ENCODE data around the gene SEPTIN5. TPM values are rescaled to one million over a fixed set of nuclear protein-coding genes. Genes with fewer than 3 reads are reported as not detected.

SEPTIN5 gene
- total and polyA plus RNA-seq, 9 of the 15 experiments (the other 6 are each of a cell fraction or from before 2014, with no cell fraction given), result 0.03 to 195 (median 119) TPM

DNA sequence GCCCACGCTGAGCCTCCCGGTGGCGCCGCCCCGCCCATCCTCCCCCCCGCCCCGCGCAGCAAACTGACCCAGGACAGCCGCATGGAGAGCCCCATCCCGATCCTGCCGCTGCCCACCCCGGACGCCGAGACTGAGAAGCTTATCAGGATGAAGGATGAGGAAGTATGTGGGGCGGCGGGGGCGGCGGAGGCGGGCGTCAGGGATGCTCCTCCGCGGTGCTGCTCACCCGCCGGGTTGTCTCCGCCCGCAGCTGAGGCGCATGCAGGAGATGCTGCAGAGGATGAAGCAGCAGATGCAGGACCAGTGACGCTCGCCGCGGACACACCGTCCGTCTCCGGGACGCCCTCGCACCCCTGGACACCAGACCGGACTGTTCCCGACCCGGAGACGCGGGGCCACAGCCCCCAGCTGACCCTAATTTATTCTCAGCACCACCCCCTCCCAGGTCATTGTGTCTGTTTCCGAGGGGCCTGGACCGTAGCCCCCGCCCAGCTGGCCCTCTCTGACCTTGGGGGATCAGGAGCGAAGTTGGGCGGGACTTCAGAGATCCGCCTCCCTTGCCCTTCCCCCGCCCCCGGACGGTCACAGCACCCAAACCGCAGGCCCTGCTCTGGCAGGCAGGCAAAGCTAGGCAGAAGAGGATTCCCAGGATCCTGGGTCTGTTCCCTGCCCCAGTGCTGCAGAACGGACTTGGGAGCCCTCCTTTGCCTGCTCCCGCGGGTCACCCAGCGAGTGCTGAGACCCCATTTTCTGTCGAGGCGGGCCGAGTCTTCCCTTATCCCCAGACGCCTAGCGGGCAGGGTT is 8.1 kb downstream of the SEPTIN5 start (continued):
- TF ChIP-seq, protein P1, sequence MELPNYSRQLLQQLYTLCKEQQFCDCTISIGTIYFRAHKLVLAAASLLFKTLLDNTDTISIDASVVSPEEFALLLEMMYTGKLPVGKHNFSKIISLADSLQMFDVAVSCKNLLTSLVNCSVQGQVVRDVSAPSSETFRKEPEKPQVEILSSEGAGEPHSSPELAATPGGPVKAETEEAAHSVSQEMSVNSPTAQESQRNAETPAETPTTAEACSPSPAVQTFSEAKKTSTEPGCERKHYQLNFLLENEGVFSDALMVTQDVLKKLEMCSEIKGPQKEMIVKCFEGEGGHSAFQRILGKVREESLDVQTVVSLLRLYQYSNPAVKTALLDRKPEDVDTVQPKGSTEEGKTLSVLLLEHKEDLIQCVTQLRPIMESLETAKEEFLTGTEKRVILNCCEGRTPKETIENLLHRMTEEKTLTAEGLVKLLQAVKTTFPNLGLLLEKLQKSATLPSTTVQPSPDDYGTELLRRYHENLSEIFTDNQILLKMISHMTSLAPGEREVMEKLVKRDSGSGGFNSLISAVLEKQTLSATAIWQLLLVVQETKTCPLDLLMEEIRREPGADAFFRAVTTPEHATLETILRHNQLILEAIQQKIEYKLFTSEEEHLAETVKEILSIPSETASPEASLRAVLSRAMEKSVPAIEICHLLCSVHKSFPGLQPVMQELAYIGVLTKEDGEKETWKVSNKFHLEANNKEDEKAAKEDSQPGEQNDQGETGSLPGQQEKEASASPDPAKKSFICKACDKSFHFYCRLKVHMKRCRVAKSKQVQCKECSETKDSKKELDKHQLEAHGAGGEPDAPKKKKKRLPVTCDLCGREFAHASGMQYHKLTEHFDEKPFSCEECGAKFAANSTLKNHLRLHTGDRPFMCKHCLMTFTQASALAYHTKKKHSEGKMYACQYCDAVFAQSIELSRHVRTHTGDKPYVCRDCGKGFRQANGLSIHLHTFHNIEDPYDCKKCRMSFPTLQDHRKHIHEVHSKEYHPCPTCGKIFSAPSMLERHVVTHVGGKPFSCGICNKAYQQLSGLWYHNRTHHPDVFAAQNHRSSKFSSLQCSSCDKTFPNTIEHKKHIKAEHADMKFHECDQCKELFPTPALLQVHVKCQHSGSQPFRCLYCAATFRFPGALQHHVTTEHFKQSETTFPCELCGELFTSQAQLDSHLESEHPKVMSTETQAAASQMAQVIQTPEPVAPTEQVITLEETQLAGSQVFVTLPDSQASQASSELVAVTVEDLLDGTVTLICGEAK (IDR thresholded peaks at IDR 0.05), result no peak
- TF ChIP-seq, protein P1 (CRISPR knock-in tag; IDR thresholded peaks at IDR 0.05), result no peak
- TF ChIP-seq FOXP1 (CRISPR knock-in tag; IDR thresholded peaks at IDR 0.05) (no peak), ZNF133 (CRISPR knock-in tag; IDR thresholded peaks at IDR 0.05) (no peak), BHLHE40 (IDR thresholded peaks at IDR 0.05; ENCODE audit: low read length) (peak; percentile 86), RBM14 (IDR thresholded peaks at IDR 0.05; ENCODE audit: borderline replicate concordance, insufficient read depth, low read depth, low read length) (no peak), ZSCAN29 (IDR thresholded peaks at IDR 0.05) (0 out of 2 replicates have a peak, but pooled peaks have one; percentile 3), HDAC2 (IDR thresholded peaks at IDR 0.05) (peak; percentile 97), HDGF (IDR thresholded peaks at IDR 0.05) (no peak), NR2C1 (IDR thresholded peaks at IDR 0.05) (no peak), NR2C1 (tag; IDR thresholded peaks at IDR 0.05) (no peak), CHD1 (IDR thresholded peaks at IDR 0.05; ENCODE audit: low read length) (peak; percentile 45), KLF1 (tag; IDR thresholded peaks at IDR 0.05) (no peak), SMAD2 (IDR thresholded peaks at IDR 0.05; ENCODE audit: low read depth, low read length) (no peak), RFX7 (CRISPR knock-in tag; IDR thresholded peaks at IDR 0.05) (0 out of 2 replicates have a peak, but pooled peaks have one; percentile 19), ZNF79 (CRISPR knock-in tag; IDR thresholded peaks at IDR 0.05; ENCODE audit: low read depth) (no peak), BRF1 (IDR thresholded peaks at IDR 0.05; ENCODE audit: borderline replicate concordance, extremely low read depth, insufficient read length) (no peak), DPF2 (IDR thresholded peaks at IDR 0.05) (no peak), RB1 (IDR thresholded peaks at IDR 0.05; ENCODE audit: low read depth) (peak; percentile 38)
- TF ChIP-seq, protein P2, sequence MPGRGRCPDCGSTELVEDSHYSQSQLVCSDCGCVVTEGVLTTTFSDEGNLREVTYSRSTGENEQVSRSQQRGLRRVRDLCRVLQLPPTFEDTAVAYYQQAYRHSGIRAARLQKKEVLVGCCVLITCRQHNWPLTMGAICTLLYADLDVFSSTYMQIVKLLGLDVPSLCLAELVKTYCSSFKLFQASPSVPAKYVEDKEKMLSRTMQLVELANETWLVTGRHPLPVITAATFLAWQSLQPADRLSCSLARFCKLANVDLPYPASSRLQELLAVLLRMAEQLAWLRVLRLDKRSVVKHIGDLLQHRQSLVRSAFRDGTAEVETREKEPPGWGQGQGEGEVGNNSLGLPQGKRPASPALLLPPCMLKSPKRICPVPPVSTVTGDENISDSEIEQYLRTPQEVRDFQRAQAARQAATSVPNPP (IDR thresholded peaks at IDR 0.05; ENCODE audit: borderline replicate concordance, insufficient read depth, insufficient read length), result no peak
- TF ChIP-seq, protein P3, sequence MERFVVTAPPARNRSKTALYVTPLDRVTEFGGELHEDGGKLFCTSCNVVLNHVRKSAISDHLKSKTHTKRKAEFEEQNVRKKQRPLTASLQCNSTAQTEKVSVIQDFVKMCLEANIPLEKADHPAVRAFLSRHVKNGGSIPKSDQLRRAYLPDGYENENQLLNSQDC (CRISPR knock-in tag; IDR thresholded peaks at IDR 0.05), result no peak
